Left ventricle myocardium superior (tissue), 1 donor: ENCODE measurements around the gene TNFAIP3. TPM values are rescaled to one million over a fixed set of nuclear protein-coding genes. Genes with fewer than 3 reads are reported as not detected.

Source experiments
- ATAC-seq: fragments of 200-7000 bp; cut with Tn5 transposase; one replicate; pipeline ENCODE4 v1.9.1; 2020; ENCODE audit warnings: mild to moderate bottlenecking, moderate library complexity
- DNase-seq: peaks from one replicate; pipeline ENCODE4 v3.0.0-alpha.2; 2020
- intact Hi-C: fragments of 100-400 bp; cut with micrococcal nuclease; formaldehyde crosslinking; loops from one replicate; pipeline ENCODE4 v1.11.0; 2022
- total RNA-seq: library from RNA; stranded (reverse); fragmentation: NEBNext Ultra II Directional; extraction: Animal tissue kit (Norgen Biotek cat#: 25700); gene quantifications from one replicate; pipeline ENCODE4 v1.2.1, GENCODE V29; 2021
- donor health status: DM: no; HTN: yes; CAD: no; lungs with severe emphysema.

The TNFAIP3 gene
- total RNA-seq, 1 donor from 2014 or later: 9.9 TPM

- intact Hi-C loops: no loop called here
- DNase-seq (no peak), ATAC-seq (no peak)
Measured at GRCh38 chr6:137860394-137861005, 6.6 kb upstream of the TNFAIP3 start.

- no peak for DNase-seq
- intact Hi-C loops: no loop called here
- no peak for ATAC-seq
Measured at GRCh38 chr6:137861550-137862337, 5.3 kb upstream of the TNFAIP3 start.

- intact Hi-C loops: no loop called here
- no peak for ATAC-seq
- DNase-seq: no peak
Measured at GRCh38 chr6:137862419-137863090, 4.5 kb upstream of the TNFAIP3 start.

- no peak for DNase-seq
Measured at GRCh38 chr6:137863091-137863797, 3.8 kb upstream of the TNFAIP3 start.

GRCh38 chr6:137864812-137865508 lies 2.1 kb upstream of the TNFAIP3 start:
- DNase-seq (no peak), ATAC-seq (no peak)
- intact Hi-C loops: no loop called here

More at GRCh38 chr6:137863091-137863797, 3.8 kb upstream of the TNFAIP3 start:
- intact Hi-C loops: no loop called here
- ATAC-seq: no peak

- DNase-seq (no peak), ATAC-seq (peak; percentile 10)
- intact Hi-C loops: no loop called here
Measured at GRCh38 chr6:137866200-137866913, 702 bp upstream of the TNFAIP3 start.

GRCh38 chr6:137867685-137868509 lies 838 bp downstream of the TNFAIP3 start:
- peak; percentile 48 for DNase-seq
- intact Hi-C loops: no loop called here
- ATAC-seq: peak; percentile 33

GRCh38 chr6:137868721-137869548 lies 1.9 kb downstream of the TNFAIP3 start:
- no peak for ATAC-seq

GRCh38 chr6:137869549-137870307 lies 2.7 kb downstream of the TNFAIP3 start:
- intact Hi-C loops: loop anchor here (2.0 kb wide), 1 partner anchor 161 kb away; no protein-coding TSS in a partner anchor
- DNase-seq: no peak
- no peak for ATAC-seq

More at GRCh38 chr6:137868721-137869548, 1.9 kb downstream of the TNFAIP3 start:
- intact Hi-C loops: no loop called here
- DNase-seq: no peak

GRCh38 chr6:137870308-137870644 lies 3.2 kb downstream of the TNFAIP3 start:
- intact Hi-C loops: loop anchor here (2.0 kb wide), 1 partner anchor 161 kb away; no protein-coding TSS in a partner anchor
- DNase-seq (no peak), ATAC-seq (no peak)

- no peak for DNase-seq
- ATAC-seq: no peak
- intact Hi-C loops: loop anchor here (2.0 kb wide), 1 partner anchor 162 kb away; no protein-coding TSS in a partner anchor
Measured at GRCh38 chr6:137870744-137871247, 3.7 kb downstream of the TNFAIP3 start.

GRCh38 chr6:137871291-137871690 lies 4.2 kb downstream of the TNFAIP3 start:
- intact Hi-C loops: loop anchor here (2.0 kb wide), 1 partner anchor 162 kb away; no protein-coding TSS in a partner anchor
- DNase-seq (no peak), ATAC-seq (no peak)

GRCh38 chr6:137871831-137872454 lies 4.9 kb downstream of the TNFAIP3 start:
- DNase-seq (no peak), ATAC-seq (no peak)
- intact Hi-C loops: loop anchor here (2.0 kb wide), 1 partner anchor 163 kb away; no protein-coding TSS in a partner anchor

GRCh38 chr6:137872581-137873115 lies 5.6 kb downstream of the TNFAIP3 start:
- intact Hi-C loops: no loop called here
- DNase-seq (no peak), ATAC-seq (no peak)

- DNase-seq: peak; percentile 57
- intact Hi-C loops: no loop called here
- ATAC-seq: peak; percentile 95
Measured at GRCh38 chr6:137873273-137873762, 6.3 kb downstream of the TNFAIP3 start.
